SK-N-SH (cell line): ENCODE data around the gene NAV2. TPM values are rescaled to one million over a fixed set of nuclear protein-coding genes. Genes with fewer than 3 reads are reported as not detected.
A peak's percentile ranks its signal among the peaks of the same experiment; 100 is the strongest.

ENCODE experiments used
- EP300 ChIP-seq, 2 experiments: IDR thresholded peaks; 2 replicates each; pipeline versions ENCODE4 v1.4.0 to v1.6.1; 2012; ENCODE audit warnings: borderline replicate concordance in 1 of 2, low read depth in 1 of 2, low read length in 1 of 2
- FOXM1 ChIP-seq: IDR thresholded peaks from 2 replicates; pipeline ENCODE4 v1.4.0; 2012; ENCODE audit warnings: low read depth, mild to moderate bottlenecking
- GATA2 ChIP-seq: sonication (generic); formaldehyde crosslinking; IDR thresholded peaks from 2 replicates; pipeline ENCODE4 v1.5.0; 2020; ENCODE audit warnings: mild to moderate bottlenecking, missing genetic modification reagents
- IRF3 ChIP-seq: fragments of 150-350 bp; IDR thresholded peaks from 2 replicates; pipeline ENCODE4 v1.6.1; 2016; ENCODE audit warnings: mild to moderate bottlenecking, low read depth, low read length
- MXI1 ChIP-seq: IDR thresholded peaks from 2 replicates; pipeline ENCODE4 v1.6.1; 2012; ENCODE audit warnings: mild to moderate bottlenecking, low read depth, low read length, improper control_type of control experiment
- NFIC ChIP-seq: IDR thresholded peaks from 2 replicates; pipeline ENCODE4 v1.4.0; 2012; ENCODE audit warnings: borderline replicate concordance
- PBX3 ChIP-seq: IDR thresholded peaks from 2 replicates; pipeline ENCODE4; 2012
- REST ChIP-seq: IDR thresholded peaks from 2 replicates; pipeline ENCODE4 v1.6.1; 2012; ENCODE audit warnings: mild to moderate bottlenecking, low read depth, low read length, moderate library complexity
- RFX5 ChIP-seq: IDR thresholded peaks from 2 replicates; pipeline ENCODE4 v1.6.1; 2012; ENCODE audit warnings: mild to moderate bottlenecking, improper control_type of control experiment, low read length
- SMC3 ChIP-seq: IDR thresholded peaks from 2 replicates; pipeline ENCODE4 v1.6.1; 2012; ENCODE audit warnings: low read depth, low read length, improper control_type of control experiment
- TAF1 ChIP-seq: IDR thresholded peaks from 2 replicates; pipeline ENCODE4 v1.6.1; 2012; ENCODE audit warnings: low read depth, mild to moderate bottlenecking, low read length, moderate library complexity, borderline replicate concordance
- USF1 ChIP-seq: IDR thresholded peaks from 2 replicates; pipeline ENCODE4 v1.4.0; 2012; ENCODE audit warnings: low read depth, borderline replicate concordance
- USF2 ChIP-seq: fragments of 150-350 bp; IDR thresholded peaks from 2 replicates; pipeline ENCODE4 v1.6.1; 2017; ENCODE audit warnings: antibody characterized with exemption, low read length, low read depth, borderline replicate concordance
- YY1 ChIP-seq: IDR thresholded peaks from 2 replicates; pipeline ENCODE4 v1.4.0; 2012; ENCODE audit warnings: low read depth, mild to moderate bottlenecking
- ZBTB33 ChIP-seq: IDR thresholded peaks from 2 replicates; pipeline ENCODE4 v1.4.0; 2012; ENCODE audit warnings: low read depth, borderline replicate concordance
- polyA plus RNA-seq, 3 experiments: library from polyadenylated mRNA; depleted of rRNA; stranded (reverse); fragments of >200 nt; gene quantifications; 2 replicates each; pipeline ENCODE4 v1.2.3, GENCODE V29; 2012

The NAV2 gene
- polyA plus RNA-seq, 1 of the 3 experiments (the other 2 are of a cell fraction), result 26.2 TPM

- TF ChIP-seq YY1 (no peak), GATA2 (0 out of 2 replicates have a peak, but pooled peaks have one; percentile 13), SMC3 (no peak), FOXM1 (peak; percentile 66; the same call in 1 of the 2 replicates), NFIC (no peak; the same call in 1 of the 2 replicates), PBX3 (peak; percentile 74), EP300 (IDR thresholded peaks at IDR 0.05; ENCODE audit: borderline replicate concordance in 1 of 2, low read depth in 1 of 2, low read length in 1 of 2) (peak in 1 of 2 experiments; percentile 53; a peak in 2 of 4 replicates), MXI1 (no peak), REST (no peak), IRF3 (no peak), RFX5 (no peak), USF1 (no peak), TAF1 (no peak), ZBTB33 (no peak), USF2 (no peak)
Observed at GRCh38 chr11:20031155-20032001, 318.7 kb downstream of the NAV2 start (continued).
